PC-9 (cell line): Measurements from ENCODE around the gene IKBKE. TPM values are rescaled to one million over a fixed set of nuclear protein-coding genes. Genes with fewer than 3 reads are reported as not detected.
A peak's percentile ranks its signal among the peaks of the same experiment; 100 is the strongest.

Experiments
- Bru-seq: library from RNA; stranded (reverse); fragments of 400-500 nt; gene quantifications from one replicate; lab custom pipeline; 2021; lab: Mats Ljungman, UMichigan
- BruChase-seq, 2 experiments: library from RNA; stranded (reverse); fragments of 400-500 nt; gene quantifications; one replicate each; lab custom pipeline; 2021; lab: Mats Ljungman, UMichigan
- BruUV-seq: library from RNA; stranded (reverse); fragments of 400-500 nt; replicated peaks from 2 replicates; lab custom pipeline; 2021; lab: Mats Ljungman, UMichigan
- CTCF ChIA-PET: fragments of 300-600 bp; sonication (Branson Sonifier 250); formaldehyde crosslinking; loops from one replicate; lab custom pipeline; 2022; ENCODE audit warnings: antibody characterized with exemption; lab: Charles Lee
- POLR2A ChIA-PET: fragments of 300-600 bp; sonication (Branson Sonifier 250); formaldehyde crosslinking; loops from one replicate; lab custom pipeline; 2022; ENCODE audit warnings: antibody characterized with exemption; ENCODE audit not compliant: unreplicated experiment; lab: Charles Lee
- DNase-seq, 2 experiments: peaks; one replicate each; pipeline versions ENCODE4 v3.0.0 to v3.0.0-alpha.2; 2015 to 2022; ENCODE audit warnings: mixed read lengths in 1 of 2
- H2AFZ ChIP-seq: fragments of 200-600 bp; sonication (generic); 2 replicates; pipeline ENCODE4 v1.8.1; 2017; ENCODE audit warnings: antibody characterized with exemption
- H3F3A ChIP-seq: fragments of 200-600 bp; sonication (generic); 2 replicates; pipeline ENCODE4 v1.8.1; 2017; ENCODE audit warnings: antibody characterized with exemption, mild to moderate bottlenecking, low read depth; ENCODE audit not compliant: insufficient read depth
- H3K27ac ChIP-seq: fragments of 200-600 bp; sonication (generic); 2 replicates; pipeline ENCODE4 v1.6.1; 2016; ENCODE audit warnings: mixed run types
- H3K27me3 ChIP-seq: fragments of 200-600 bp; sonication (generic); 2 replicates; pipeline ENCODE4 v1.6.1; 2016; ENCODE audit warnings: low read depth, mixed run types; ENCODE audit not compliant: insufficient read depth
- H3K36me3 ChIP-seq: fragments of 200-600 bp; sonication (generic); 2 replicates; pipeline ENCODE4 v1.6.1; 2016; ENCODE audit warnings: low read depth, mixed run types
- H3K4me1 ChIP-seq: fragments of 200-600 bp; sonication (generic); replicated peaks from 2 replicates; pipeline ENCODE4 v1.6.1; 2016; ENCODE audit warnings: mixed run types; ENCODE audit not compliant: insufficient read depth
- H3K4me2 ChIP-seq: fragments of 200-600 bp; sonication (generic); 2 replicates; pipeline ENCODE4 v1.6.1; 2017; ENCODE audit warnings: mixed run types
- H3K4me3 ChIP-seq: fragments of 200-600 bp; sonication (generic); 2 replicates; pipeline ENCODE4 v1.6.1; 2016; ENCODE audit warnings: mixed run types
- H3K79me2 ChIP-seq: fragments of 200-600 bp; sonication (generic); 2 replicates; pipeline ENCODE4 v1.6.1; 2017; ENCODE audit warnings: low read depth, mixed run types
- H3K9me2 ChIP-seq: fragments of 200-600 bp; sonication (generic); 2 replicates; pipeline ENCODE4 v1.8.1; 2017; ENCODE audit warnings: mild to moderate bottlenecking; ENCODE audit not compliant: insufficient read depth
- H3K9me3 ChIP-seq: fragments of 200-600 bp; sonication (generic); 2 replicates; pipeline ENCODE4 v1.8.1; 2016; ENCODE audit warnings: low read depth; ENCODE audit not compliant: insufficient read depth
- H4K20me1 ChIP-seq: fragments of 200-600 bp; sonication (generic); 2 replicates; pipeline ENCODE4 v1.8.1; 2017; ENCODE audit not compliant: insufficient read depth
- EZH2 ChIP-seq: fragments of 200-600 bp; sonication (generic); IDR thresholded peaks from 2 replicates; pipeline ENCODE4 v1.8.0; 2017; ENCODE audit warnings: antibody characterized with exemption, low read depth
- intact Hi-C: fragments of 100-400 bp; cut with micrococcal nuclease; formaldehyde crosslinking; loops from one replicate; pipeline ENCODE4 v1.10.0; 2022; ENCODE audit not compliant: unreplicated experiment
- long read RNA-seq: library from polyadenylated mRNA; stranded (forward); transcript quantifications from one replicate; pipeline ENCODE4 v2.0.0, GENCODE V29; 2022
- total RNA-seq: library from RNA; stranded (reverse); gene quantifications from 2 replicates; pipeline ENCODE4 v1.2.3, GENCODE V29; 2021
- TF ChIP-seq, protein P1 (sequence below): fragments of 200-600 bp; sonication (generic); conservative IDR thresholded peaks from 2 replicates; pipeline ENCODE4 v1.6.1; 2017; ENCODE audit warnings: mixed run types, antibody characterized with exemption, mild to moderate bottlenecking, moderate library complexity

Gene IKBKE
- 12.5 and 12.6 TPM in 2 replicates for total RNA-seq
- percentile 44 among the genes with signal in this experiment for Bru-seq, nascent RNA
- percentile 50 among the genes with signal in this experiment for BruChase-seq, experiment 1, labeled RNA remaining after a 2-hour chase
- BruChase-seq, experiment 2, labeled RNA remaining after a 6-hour chase = percentile 44 among the genes with signal in this experiment
- long read RNA-seq, partial matches to known transcripts = 0 of 10 reads
- long read RNA-seq, other reads (novel, unspliced or antisense) = 6 of 10 reads

DNA sequence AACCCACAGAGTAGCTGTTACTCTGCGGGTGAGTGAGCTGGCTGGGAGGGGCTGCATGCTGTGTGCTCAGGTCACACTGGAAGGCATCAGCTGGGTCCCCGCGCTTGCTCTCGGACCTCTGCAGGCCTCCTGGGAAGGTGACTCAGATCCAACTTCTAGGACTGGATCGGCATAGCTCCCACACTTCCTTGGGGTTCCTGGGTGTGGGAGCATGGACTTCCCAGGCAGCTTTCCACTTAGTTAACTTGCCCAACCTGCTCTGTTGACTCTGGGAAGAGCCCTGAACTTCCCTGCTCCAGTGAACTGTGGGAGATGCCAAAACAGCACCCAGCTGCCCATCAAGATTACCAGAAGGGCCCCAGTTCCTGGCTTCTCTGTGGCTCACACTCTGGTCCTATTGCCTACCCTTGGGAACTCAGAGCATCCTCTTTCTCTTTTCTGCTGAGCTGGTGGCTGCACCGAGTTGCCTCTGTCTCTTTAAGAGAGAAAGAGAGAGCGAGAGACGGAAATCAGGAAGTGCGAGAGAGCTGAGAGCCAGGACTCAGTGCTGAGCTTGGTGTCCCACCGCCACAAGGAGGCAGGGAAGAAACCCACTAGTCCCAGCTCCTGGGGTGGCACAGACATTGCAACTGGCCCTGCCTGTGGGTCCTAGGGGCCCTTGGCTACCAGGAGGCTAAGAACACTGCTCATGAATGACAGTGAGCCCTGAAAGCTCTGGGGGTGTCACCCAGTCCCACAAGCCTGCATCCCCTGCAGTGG, at the start of gene IKBKE:
Gene IKBKE (plus strand): TSS at position 544 of the 759 bp plus-strand sequence. CDS start 2,752 bp downstream, outside the sequence.
- Histone ChIP-seq H4K20me1 (no peaks in the 10 kb centered on the region; the same call in 1 of the 2 replicates), H3K27ac (peak within 1 kb of the TSS; percentile 47), H3K4me3 (peak within 1 kb of the TSS; percentile 71), H3K9me3 (no peaks in the 10 kb centered on the region), H3K27me3 (no peaks in the 10 kb centered on the region), H3K9me2 (no peaks in the 10 kb centered on the region), H3K4me1 (peaks cover 37% of the 10 kb centered on the region), H3F3A (peaks cover 18% of the 10 kb centered on the region), H2AFZ (peak within 1 kb of the TSS; percentile 78), H3K79me2 (no peaks in the 10 kb centered on the region; the same call in 1 of the 2 replicates), H3K36me3 (peaks cover 4% of the 10 kb centered on the region; the same call in 1 of the 2 replicates), H3K4me2 (peak within 1 kb of the TSS; percentile 71)
- DNase-seq = peak; percentile 55 to 74
- intact Hi-C loops = no loop called here
- BruUV-seq = no TSS peak
- ChIA-PET POLR2A (interaction anchor here (0.5 to 0.6 kb wide), 2 partner anchors 439 to 477 kb away, joined by 3 to 4 read pairs; no protein-coding TSS in a partner anchor), CTCF (interaction anchor here (0.5 to 2.4 kb wide), 4 partner anchors 9 to 207 kb away, joined by 3 to 12 read pairs (median 4); partner anchors contain the start of gene EIF2D)
- TF ChIP-seq, protein P1, sequence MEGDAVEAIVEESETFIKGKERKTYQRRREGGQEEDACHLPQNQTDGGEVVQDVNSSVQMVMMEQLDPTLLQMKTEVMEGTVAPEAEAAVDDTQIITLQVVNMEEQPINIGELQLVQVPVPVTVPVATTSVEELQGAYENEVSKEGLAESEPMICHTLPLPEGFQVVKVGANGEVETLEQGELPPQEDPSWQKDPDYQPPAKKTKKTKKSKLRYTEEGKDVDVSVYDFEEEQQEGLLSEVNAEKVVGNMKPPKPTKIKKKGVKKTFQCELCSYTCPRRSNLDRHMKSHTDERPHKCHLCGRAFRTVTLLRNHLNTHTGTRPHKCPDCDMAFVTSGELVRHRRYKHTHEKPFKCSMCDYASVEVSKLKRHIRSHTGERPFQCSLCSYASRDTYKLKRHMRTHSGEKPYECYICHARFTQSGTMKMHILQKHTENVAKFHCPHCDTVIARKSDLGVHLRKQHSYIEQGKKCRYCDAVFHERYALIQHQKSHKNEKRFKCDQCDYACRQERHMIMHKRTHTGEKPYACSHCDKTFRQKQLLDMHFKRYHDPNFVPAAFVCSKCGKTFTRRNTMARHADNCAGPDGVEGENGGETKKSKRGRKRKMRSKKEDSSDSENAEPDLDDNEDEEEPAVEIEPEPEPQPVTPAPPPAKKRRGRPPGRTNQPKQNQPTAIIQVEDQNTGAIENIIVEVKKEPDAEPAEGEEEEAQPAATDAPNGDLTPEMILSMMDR = no peak; the same call in 1 of the 2 replicates
- TF ChIP-seq EZH2 = no peak

DNA sequence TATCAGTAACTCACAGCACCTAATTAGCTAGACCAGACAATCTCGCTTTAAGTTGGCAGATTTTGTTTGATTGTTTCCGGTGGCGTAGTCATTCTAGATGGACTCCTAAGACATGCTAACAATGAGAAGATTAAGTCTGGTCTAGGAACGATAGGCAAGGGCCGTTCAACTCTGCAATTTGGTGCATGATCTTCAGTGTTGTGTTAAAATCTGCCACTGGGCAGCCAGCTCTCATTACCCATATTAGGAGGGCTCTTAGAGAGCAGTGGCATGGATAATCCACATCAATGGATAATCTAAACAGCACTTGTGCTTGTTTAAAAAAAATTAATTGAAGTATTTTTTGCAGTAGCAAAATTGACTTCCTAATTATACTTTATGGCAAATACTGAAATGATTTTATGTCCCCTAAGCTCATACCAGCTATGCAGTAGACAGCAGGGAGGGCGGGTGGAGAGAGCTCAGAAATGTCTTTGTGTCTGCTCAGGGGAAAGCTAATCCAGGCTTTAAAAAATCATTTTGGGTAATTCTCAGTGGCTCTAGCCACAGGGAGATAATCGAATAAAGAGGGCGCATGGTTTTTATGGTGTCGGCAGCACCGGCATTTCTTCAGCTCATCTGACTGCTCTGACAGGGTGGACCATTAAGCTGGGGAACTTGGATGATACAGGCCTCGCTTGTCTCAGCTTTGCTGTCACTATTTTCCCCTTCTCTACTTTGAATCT, 48.5 kb upstream of the IKBKE start:
- Histone ChIP-seq H3K9me3 (no peaks in the 10 kb centered on the region), H3K27ac (no peak overlapping the region), H3K4me2 (no peak overlapping the region), H3F3A (peaks cover 18% of the 10 kb centered on the region; the same call in 1 of the 2 replicates), H4K20me1 (no peaks in the 10 kb centered on the region), H3K9me2 (no peaks in the 10 kb centered on the region), H3K4me3 (no peak overlapping the region), H2AFZ (no peak overlapping the region), H3K4me1 (peaks cover 41% of the 10 kb centered on the region), H3K79me2 (0 out of 2 replicates have a peak, but pooled peaks cover 4% of the 10 kb centered on the region), H3K27me3 (no peaks in the 10 kb centered on the region), H3K36me3 (peaks cover 24% of the 10 kb centered on the region)
- intact Hi-C loops = no loop called here
- no TSS peak for BruUV-seq
- TF ChIP-seq, protein P1 = no peak
- TF ChIP-seq EZH2 = no peak
- POLR2A ChIA-PET = no interaction called here
- no peak for DNase-seq
- CTCF ChIA-PET = no interaction called here

GRCh38 chr1:206422525-206422924, 47.8 kb upstream of the IKBKE start:
- TF ChIP-seq EZH2 = no peak
- TF ChIP-seq, protein P1 = no peak
- Histone ChIP-seq H3F3A (peaks cover 17% of the 10 kb centered on the region; the same call in 1 of the 2 replicates), H3K4me3 (no peak overlapping the region), H3K4me2 (no peak overlapping the region), H3K4me1 (peaks cover 41% of the 10 kb centered on the region), H4K20me1 (no peaks in the 10 kb centered on the region), H3K27ac (peak overlapping the region; percentile 25), H3K36me3 (peaks cover 23% of the 10 kb centered on the region), H3K9me2 (no peaks in the 10 kb centered on the region), H3K79me2 (0 out of 2 replicates have a peak, but pooled peaks cover 4% of the 10 kb centered on the region), H3K27me3 (no peaks in the 10 kb centered on the region), H3K9me3 (no peaks in the 10 kb centered on the region), H2AFZ (no peak overlapping the region)
- DNase-seq = no peak
- intact Hi-C loops = no loop called here
- ChIA-PET POLR2A (no interaction called here), CTCF (no interaction called here)
- no TSS peak for BruUV-seq
